Middle frontal gyrus (tissue), 1 donor: ENCODE data around the gene CLDN9.
"Not testable (repeated sequence)": the region's sequence is repeated elsewhere in the genome, so short reads cannot be mapped to it uniquely, and the experiment has no call there.

Source experiments
- DNase-seq: peaks from one replicate; pipeline ENCODE4 v3.0.0-alpha.2; 2015; ENCODE audit warnings: low spot score; ENCODE audit errors: extremely low spot score

CLDN9 gene

GRCh38 chr16:3030222-3031212, 17.8 kb downstream of the CLDN9 start:
- no peak for DNase-seq

- no peak for DNase-seq
Measured at GRCh38 chr16:3032624-3033023, 19.9 kb downstream of the CLDN9 start.

GRCh38 chr16:3035289-3035971, 22.7 kb downstream of the CLDN9 start:
- no peak for DNase-seq

DNA sequence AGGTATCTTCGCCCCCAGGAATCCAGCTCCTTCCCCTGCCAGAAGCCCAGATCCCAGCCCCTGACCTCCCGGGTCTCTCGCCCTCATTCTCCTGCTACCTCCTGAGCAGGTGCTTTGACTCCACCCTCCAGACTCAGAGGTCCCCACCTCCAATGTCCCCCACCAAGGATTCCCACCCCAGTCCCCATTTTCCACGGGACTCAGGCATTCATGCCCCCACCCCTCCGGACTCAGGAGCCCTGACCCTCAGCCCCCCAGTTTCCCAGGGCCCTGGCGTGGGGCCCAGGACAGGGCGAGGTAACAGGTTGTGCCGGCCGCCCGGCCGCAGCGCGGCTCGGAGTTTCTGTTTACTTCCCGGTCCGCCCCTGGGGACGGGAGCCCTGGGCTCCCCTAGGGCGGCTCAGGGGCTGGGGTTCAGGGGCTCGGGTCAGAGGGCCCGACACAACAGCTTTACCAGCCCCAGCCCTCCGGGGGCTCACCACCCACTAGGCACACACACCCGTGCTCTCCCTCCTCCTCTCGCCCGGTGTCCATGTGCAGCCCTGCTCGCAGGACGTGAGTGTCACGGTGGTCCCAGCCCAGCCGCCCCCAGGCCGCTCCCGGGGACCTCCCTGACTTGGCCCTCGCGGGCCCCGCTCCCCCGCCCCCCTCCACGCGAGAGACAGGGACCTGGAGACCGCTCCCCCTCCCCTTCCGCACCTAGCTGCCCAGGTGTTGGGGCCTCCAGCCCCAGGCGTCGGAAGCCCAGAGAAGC, 23.4 kb downstream of the CLDN9 start:
- no peak for DNase-seq

DNA sequence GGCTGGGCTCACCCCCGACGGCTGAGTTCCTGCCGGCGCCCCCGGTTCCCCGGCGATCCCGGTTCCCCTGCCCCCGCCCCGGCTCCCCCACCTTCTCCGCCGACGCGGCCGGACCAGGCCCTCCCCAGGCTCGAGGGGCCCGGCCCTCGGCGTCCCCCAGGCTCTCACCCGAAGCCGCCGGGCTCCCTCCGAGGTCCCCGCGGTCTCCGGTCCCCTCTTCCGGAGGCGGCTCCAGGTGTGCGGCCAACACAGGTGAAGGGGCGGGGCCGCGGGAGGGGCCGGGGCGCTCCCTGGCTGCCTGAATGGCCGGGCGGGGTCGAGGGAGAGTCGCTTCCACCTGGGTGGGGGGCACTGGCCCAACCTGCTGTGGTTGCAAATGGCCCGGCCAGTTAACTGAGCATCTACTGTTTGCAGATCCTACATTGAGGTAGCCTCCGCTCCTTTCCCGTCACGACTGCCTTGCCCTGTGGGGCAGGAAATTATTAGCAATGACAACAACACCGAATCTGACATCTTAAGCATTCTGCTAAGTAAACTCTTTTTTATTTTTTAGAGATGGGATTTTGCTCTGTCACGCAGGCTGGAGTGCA, 24.1 kb downstream of the CLDN9 start, which contains the start of gene BICDL2:
Gene BICDL2 (minus strand): TSS at position 219 of the 590 bp plus-strand sequence. CDS start 1,448 bp downstream, outside the sequence.
- DNase-seq: no peak

DNA sequence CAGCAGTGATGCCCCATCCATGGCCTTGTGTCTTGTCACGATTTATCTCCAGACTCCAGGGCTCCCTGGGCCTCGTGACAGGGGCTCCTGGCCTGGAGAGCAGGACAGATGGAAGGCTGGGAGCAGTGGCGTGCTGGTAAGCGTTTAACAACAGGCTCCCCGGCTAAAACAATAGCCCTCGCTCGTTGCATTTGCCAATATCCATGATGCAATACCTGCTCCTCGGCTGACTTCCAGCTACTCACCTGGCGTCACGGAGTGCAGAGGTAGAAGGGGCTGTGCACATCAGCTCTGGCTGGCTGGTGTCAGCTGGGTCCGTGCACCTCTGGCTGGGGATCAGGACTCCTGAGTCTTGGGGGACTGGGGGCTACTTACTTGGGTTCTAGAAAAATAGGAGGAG, 25.5 kb downstream of the CLDN9 start:
- DNase-seq: no peak

DNA sequence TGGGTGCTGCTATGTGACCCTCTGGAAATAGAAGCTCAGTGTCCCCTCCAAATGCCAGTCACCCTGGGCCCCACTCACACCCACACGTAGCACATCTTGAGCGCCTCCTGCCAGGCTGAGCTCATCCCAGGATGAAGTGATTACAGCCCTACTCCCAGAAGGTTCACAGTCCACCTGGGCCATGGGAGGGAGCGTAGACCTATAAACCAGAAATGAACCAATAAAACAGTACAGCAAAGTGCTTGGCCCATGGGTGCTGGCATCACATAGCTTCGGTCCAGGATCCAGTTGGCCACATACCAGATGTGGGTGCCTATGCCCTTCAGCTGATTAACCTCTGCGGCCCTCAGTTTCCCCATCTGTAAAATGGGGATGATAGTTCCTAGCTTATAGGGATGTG, 26.2 kb downstream of the CLDN9 start:
- DNase-seq: no peak

GRCh38 chr16:3042376-3042775, 29.7 kb downstream of the CLDN9 start:
- DNase-seq: no peak

GRCh38 chr16:3044708-3045107, 32.0 kb downstream of the CLDN9 start:
- no peak for DNase-seq

DNA sequence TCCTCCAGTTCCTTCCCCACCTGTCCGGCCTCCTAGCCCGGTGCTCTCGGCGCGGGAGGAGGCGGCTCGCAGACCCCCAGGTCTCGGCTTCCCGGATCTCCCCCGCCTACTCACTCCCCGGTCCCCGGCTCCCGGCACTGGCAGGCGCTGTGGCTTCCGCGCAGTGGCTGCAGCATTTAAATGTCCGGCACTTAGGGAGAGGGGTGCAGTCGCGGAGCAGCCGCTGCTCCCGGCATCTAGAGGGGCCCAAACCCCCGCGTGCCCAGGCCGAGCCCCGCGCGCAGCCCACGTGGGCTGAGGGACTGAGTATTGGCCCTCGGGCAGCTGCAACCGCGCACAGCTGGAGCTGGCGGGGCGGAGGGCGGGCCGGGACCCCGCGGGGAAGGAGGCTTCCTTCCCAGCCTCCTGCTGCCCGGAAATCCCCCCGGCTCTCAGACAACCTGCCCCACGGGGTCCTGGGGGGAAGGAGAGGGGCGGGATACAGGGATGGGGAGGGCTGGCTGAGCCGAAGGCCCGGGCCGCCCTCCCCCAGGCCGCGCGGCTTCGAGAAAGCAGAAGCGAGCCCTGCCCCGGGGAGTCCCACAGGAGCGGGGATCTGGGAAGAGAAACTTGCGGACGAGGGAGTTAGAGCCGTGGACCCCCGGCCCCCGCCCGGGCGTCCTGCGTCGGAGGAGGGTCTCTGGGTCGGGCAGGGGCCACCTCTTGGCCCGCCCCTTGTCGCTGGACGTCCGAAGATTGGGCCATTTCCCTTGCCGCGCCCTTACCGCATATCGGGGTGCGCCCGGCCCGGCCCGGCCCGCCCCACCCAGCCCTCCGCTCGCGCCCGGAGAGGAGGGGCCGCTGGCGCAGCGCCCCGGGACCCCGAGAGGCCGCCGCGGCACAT, 33.3 kb downstream of the CLDN9 start, which contains the start of gene MMP25:
Gene MMP25 (plus strand): TSS at position 804 of the 883 bp plus-strand sequence. CDS start 357 bp downstream, outside the sequence.
- no peak for DNase-seq

GRCh38 chr16:3046641-3047386, 34.1 kb downstream of the CLDN9 start:
- DNase-seq: no peak

GRCh38 chr16:3047387-3047720, 34.6 kb downstream of the CLDN9 start:
- no peak for DNase-seq

GRCh38 chr16:3049921-3050481, 37.3 kb downstream of the CLDN9 start:
- no peak for DNase-seq

DNA sequence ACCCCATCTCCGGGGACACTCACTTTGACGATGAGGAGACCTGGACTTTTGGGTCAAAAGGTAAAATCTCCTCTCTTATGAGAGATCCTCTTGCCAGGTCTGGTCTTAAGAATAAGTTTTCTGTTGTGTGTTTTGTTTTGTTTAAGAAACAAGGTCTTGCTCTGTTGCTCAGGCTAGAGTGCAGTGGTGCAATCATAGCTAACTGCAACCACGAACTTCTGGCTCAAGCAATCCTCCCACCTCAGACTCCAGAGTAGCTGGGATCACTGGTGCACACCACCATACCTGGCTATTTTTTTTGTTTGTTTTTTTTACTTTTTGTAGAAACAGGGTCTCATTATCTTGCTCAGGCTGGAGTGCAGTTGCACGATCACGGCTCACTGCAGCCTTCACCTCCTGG, 37.8 kb downstream of the CLDN9 start:
- no peak for DNase-seq

GRCh38 chr16:3051009-3051408, 38.3 kb downstream of the CLDN9 start:
- DNase-seq: no peak

GRCh38 chr16:3051494-3051893, 38.8 kb downstream of the CLDN9 start:
- DNase-seq: no peak

- not testable (repeated sequence) for DNase-seq
Measured at GRCh38 chr16:3052571-3053329, 40.0 kb downstream of the CLDN9 start.

DNA sequence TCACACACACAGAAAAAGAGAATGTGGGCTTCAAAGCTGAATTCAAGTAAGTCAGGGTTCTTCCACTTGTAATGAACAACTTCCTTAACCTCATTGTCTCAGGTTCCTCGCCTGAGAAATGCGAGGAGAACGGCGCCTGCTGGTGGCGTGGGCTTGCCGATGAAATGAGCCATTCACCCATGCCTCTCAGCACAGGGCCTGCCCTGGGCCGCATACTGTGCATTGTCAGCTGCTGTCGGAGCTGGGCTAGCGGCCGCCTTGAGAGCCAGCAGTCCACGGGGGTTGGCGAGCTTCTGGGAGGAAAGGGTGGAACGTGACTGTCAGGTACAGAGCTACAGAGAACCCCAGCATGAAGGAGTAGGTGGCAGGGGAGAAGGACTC, 40.6 kb downstream of the CLDN9 start:
- not testable (repeated sequence) for DNase-seq
